H9 (cell line): ENCODE data around the gene LCE5A. TPM values are rescaled to one million over a fixed set of nuclear protein-coding genes. Genes with fewer than 3 reads are reported as not detected.

Experiments
- DNase-seq: peaks from one replicate; pipeline ENCODE4 v3.0.0-alpha.2; 2017
- H2AFZ ChIP-seq: one replicate; pipeline ENCODE4 v1.6.1; 2013; ENCODE audit warnings: mild to moderate bottlenecking, low read length, control low read depth, moderate library complexity
- H2AK5ac ChIP-seq: 2 replicates; pipeline ENCODE4 v1.6.1; 2013; ENCODE audit warnings: low read length, control low read depth, mixed read lengths; ENCODE audit not compliant: insufficient read length
- H2BK120ac ChIP-seq: one replicate; pipeline ENCODE4 v1.6.1; 2013; ENCODE audit warnings: low read depth, mild to moderate bottlenecking, low read length, control low read depth, inconsistent platforms; ENCODE audit not compliant: poor library complexity, severe bottlenecking
- H2BK12ac ChIP-seq: 2 replicates; pipeline ENCODE4 v1.6.1; 2013; ENCODE audit warnings: low read length, control low read depth, mixed read lengths, low read depth; ENCODE audit not compliant: insufficient read length
- H2BK15ac ChIP-seq: 2 replicates; pipeline ENCODE4 v1.6.1; 2013; ENCODE audit warnings: low read depth, low read length, control low read depth
- H2BK20ac ChIP-seq: one replicate; pipeline ENCODE4 v1.6.1; 2013; ENCODE audit warnings: low read depth, mild to moderate bottlenecking, low read length, control low read depth, inconsistent platforms; ENCODE audit not compliant: poor library complexity, severe bottlenecking
- H2BK5ac ChIP-seq: 2 replicates; pipeline ENCODE4 v1.6.1; 2013; ENCODE audit warnings: low read length, control low read depth, mixed read lengths; ENCODE audit not compliant: insufficient read length
- H3K14ac ChIP-seq: 2 replicates; pipeline ENCODE4 v1.6.1; 2013; ENCODE audit warnings: low read length, control low read depth; ENCODE audit not compliant: insufficient read depth
- H3K18ac ChIP-seq: 2 replicates; pipeline ENCODE4 v1.6.1; 2013; ENCODE audit warnings: low read depth, mild to moderate bottlenecking, mixed read lengths, low read length, control low read depth; ENCODE audit not compliant: insufficient read length
- H3K23ac ChIP-seq: 2 replicates; pipeline ENCODE4 v1.6.1; 2013; ENCODE audit warnings: low read length, control low read depth, mixed read lengths, low read depth; ENCODE audit not compliant: insufficient read length
- H3K23me2 ChIP-seq: 2 replicates; pipeline ENCODE4 v1.6.1; 2013; ENCODE audit warnings: low read depth, mild to moderate bottlenecking, mixed read lengths, low read length, control low read depth; ENCODE audit not compliant: insufficient read length, poor library complexity, severe bottlenecking
- H3K27ac ChIP-seq: 2 replicates; pipeline ENCODE4 v1.5.1; 2013; ENCODE audit warnings: low read length, control low read depth, mixed read lengths, low read depth; ENCODE audit not compliant: insufficient read length
- H3K27me3 ChIP-seq: 2 replicates; pipeline ENCODE4 v1.6.1; 2013; ENCODE audit warnings: low read length, control low read depth, inconsistent platforms; ENCODE audit not compliant: insufficient read depth
- H3K4ac ChIP-seq: 2 replicates; pipeline ENCODE4 v1.6.1; 2013; ENCODE audit warnings: low read depth, mild to moderate bottlenecking, control low read depth, inconsistent platforms, low read length, moderate library complexity
- H3K4me1 ChIP-seq: 2 replicates; pipeline ENCODE4 v1.6.1; 2013; ENCODE audit warnings: low read length, control low read depth, inconsistent platforms; ENCODE audit not compliant: insufficient read depth
- H3K4me2 ChIP-seq: 2 replicates; pipeline ENCODE4 v1.6.1; 2013; ENCODE audit warnings: low read length, control low read depth, mixed read lengths; ENCODE audit not compliant: insufficient read length, insufficient read depth
- H3K56ac ChIP-seq: 2 replicates; pipeline ENCODE4 v1.6.1; 2013; ENCODE audit warnings: low read depth, mild to moderate bottlenecking, mixed read lengths, low read length, control low read depth; ENCODE audit not compliant: insufficient read length
- H3K79me1 ChIP-seq: 2 replicates; pipeline ENCODE4 v1.6.1; 2013; ENCODE audit warnings: low read depth, mild to moderate bottlenecking, moderate library complexity, low read length, control low read depth, inconsistent platforms; ENCODE audit not compliant: insufficient read depth, poor library complexity, severe bottlenecking
- H3K79me2 ChIP-seq: 2 replicates; pipeline ENCODE4 v1.6.1; 2013; ENCODE audit warnings: low read length, control low read depth, inconsistent platforms; ENCODE audit not compliant: insufficient read depth
- H3K9ac ChIP-seq: 2 replicates; pipeline ENCODE4 v1.6.1; 2013; ENCODE audit warnings: low read length, control low read depth, mixed read lengths; ENCODE audit not compliant: insufficient read length; ENCODE audit errors: extremely low read depth
- H3K9me3 ChIP-seq: one replicate; pipeline ENCODE4 v1.6.1; 2013; ENCODE audit warnings: low read depth, low read length, inconsistent platforms; ENCODE audit not compliant: control insufficient read depth
- H3T11ph ChIP-seq: one replicate; pipeline ENCODE4 v1.6.1; 2013; ENCODE audit warnings: mild to moderate bottlenecking, low read length, control low read depth, inconsistent platforms
- H4K20me1 ChIP-seq: one replicate; pipeline ENCODE4 v1.6.1; 2013; ENCODE audit not compliant: control insufficient read depth, insufficient read length, insufficient read depth
- H4K5ac ChIP-seq: 2 replicates; pipeline ENCODE4 v1.6.1; 2013; ENCODE audit warnings: low read depth, mild to moderate bottlenecking, mixed read lengths, low read length, control low read depth; ENCODE audit not compliant: insufficient read length
- H4K8ac ChIP-seq: replicated peaks from 2 replicates; pipeline ENCODE4 v1.6.1; 2013; ENCODE audit warnings: low read length, control low read depth, mixed read lengths, low read depth; ENCODE audit not compliant: insufficient read length
- H4K91ac ChIP-seq: 2 replicates; pipeline ENCODE4 v1.6.1; 2013; ENCODE audit warnings: low read depth, mild to moderate bottlenecking, moderate library complexity, mixed read lengths, low read length, control low read depth; ENCODE audit not compliant: insufficient read length
- H3K27ac Mint-ChIP-seq, 3 experiments: 2 replicates in 2 of 3; 3 replicates in 1 of 3; pipeline ENCODE4 v1.8.0; 2020 to 2021; ENCODE audit warnings: mixed read lengths in 3 of 3, mild to moderate bottlenecking in 1 of 3, moderate library complexity in 1 of 3
- H3K27me3 Mint-ChIP-seq: 2 replicates; pipeline ENCODE4 v1.8.0; 2021; ENCODE audit warnings: low read depth, mild to moderate bottlenecking, moderate library complexity, mixed read lengths
- H3K36me3 Mint-ChIP-seq, 3 experiments: 2 replicates in 2 of 3; 3 replicates in 1 of 3; pipeline ENCODE4 v1.8.0; 2020 to 2021; ENCODE audit warnings: low read depth in 3 of 3, mixed read lengths in 3 of 3; ENCODE audit not compliant: insufficient read depth in 1 of 3
- H3K4me1 Mint-ChIP-seq, 2 experiments: 2 replicates each; pipeline ENCODE4 v1.8.0; 2020; ENCODE audit warnings: mixed read lengths in 2 of 2
- H3K4me3 Mint-ChIP-seq, 2 experiments: 2 replicates in 1 of 2; 3 replicates in 1 of 2; pipeline ENCODE4 v1.8.0; 2020 to 2021; ENCODE audit warnings: mild to moderate bottlenecking in 2 of 2, mixed read lengths in 2 of 2, moderate library complexity in 1 of 2
- H3K9me3 Mint-ChIP-seq, 2 experiments: 2 replicates in 1 of 2; 3 replicates in 1 of 2; pipeline ENCODE4 v1.8.0; 2020; ENCODE audit warnings: mild to moderate bottlenecking in 2 of 2, mixed read lengths in 2 of 2, moderate library complexity in 1 of 2
- WGBS: extraction: QIAGEN DNeasy Blood & Tissue Kit; methylation state at CpG from one replicate; pipeline ENCODE4 v1.1.7; 2013; ENCODE audit warnings: missing lambda C conversion rate, low lambda C conversion rate, mixed read lengths; ENCODE audit not compliant: insufficient read length; ENCODE audit errors: extremely low coverage; 5-methylcytosine and 5-hydroxymethylcytosine counted together
- total RNA-seq: library from RNA; stranded (reverse); gene quantifications from 2 replicates; pipeline ENCODE4 v1.2.1, GENCODE V29; 2021
- TF ChIP-seq, protein P1 (sequence below): fragments of 200-600 bp; sonication (generic); conservative IDR thresholded peaks from 3 replicates; pipeline ENCODE4 v1.8.0; 2021; ENCODE audit warnings: antibody characterized with exemption, mild to moderate bottlenecking

The LCE5A gene
- total RNA-seq, 1 experiment from 2014 or later = not detected

DNA sequence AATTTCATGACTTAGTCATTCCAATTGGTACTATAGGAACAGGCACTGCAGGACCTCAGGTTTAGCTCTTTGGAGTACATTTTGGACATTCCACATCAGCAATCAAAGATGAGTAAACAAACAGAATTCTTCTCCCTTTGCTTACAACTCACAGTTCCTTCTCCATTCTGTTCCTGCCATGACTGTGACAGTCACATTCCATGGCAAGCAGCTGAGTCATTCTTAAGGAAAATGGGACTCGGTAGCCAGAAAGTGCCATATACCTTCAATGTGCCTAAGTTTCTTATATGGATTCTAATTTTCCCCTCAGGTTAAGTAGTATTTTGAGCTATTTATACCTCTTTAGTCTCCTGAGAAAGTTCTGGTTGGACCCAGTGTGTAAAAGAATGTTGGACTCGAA, 29.3 kb downstream of the LCE5A start:
- H3K27ac Mint-ChIP-seq = no peak overlapping the region
- no peaks in the 10 kb centered on the region for H3K27me3 ChIP-seq
- no peak overlapping the region for H3T11ph ChIP-seq

More for the DNA sequence above, 29.3 kb downstream of the LCE5A start:
- Histone ChIP-seq H3K4me1 (no peaks in the 10 kb centered on the region), H3K56ac (no peak overlapping the region), H3K79me2 (no peaks in the 10 kb centered on the region), H2BK5ac (no peak overlapping the region), H3K14ac (no peak overlapping the region), H2BK120ac (no peak overlapping the region), H2BK20ac (no peak overlapping the region), H3K27ac (no peak overlapping the region), H3K4me2 (no peak overlapping the region), H3K4ac (no peak overlapping the region), H4K20me1 (no peaks in the 10 kb centered on the region), H3K9ac (no peak overlapping the region), H3K23ac (no peak overlapping the region), H2AK5ac (no peak overlapping the region), H2AFZ (no peak overlapping the region), H3K18ac (no peak overlapping the region), H3K9me3 (peaks cover 98% of the 10 kb centered on the region), H4K8ac (no peak overlapping the region), H2BK12ac (no peak overlapping the region), H3K23me2 (no peaks in the 10 kb centered on the region), H3K79me1 (no peaks in the 10 kb centered on the region), H2BK15ac (no peak overlapping the region), H4K91ac (no peak overlapping the region), H4K5ac (no peak overlapping the region)
- H3K4me3 Mint-ChIP-seq = no peak overlapping the region
- TF ChIP-seq, protein P1, sequence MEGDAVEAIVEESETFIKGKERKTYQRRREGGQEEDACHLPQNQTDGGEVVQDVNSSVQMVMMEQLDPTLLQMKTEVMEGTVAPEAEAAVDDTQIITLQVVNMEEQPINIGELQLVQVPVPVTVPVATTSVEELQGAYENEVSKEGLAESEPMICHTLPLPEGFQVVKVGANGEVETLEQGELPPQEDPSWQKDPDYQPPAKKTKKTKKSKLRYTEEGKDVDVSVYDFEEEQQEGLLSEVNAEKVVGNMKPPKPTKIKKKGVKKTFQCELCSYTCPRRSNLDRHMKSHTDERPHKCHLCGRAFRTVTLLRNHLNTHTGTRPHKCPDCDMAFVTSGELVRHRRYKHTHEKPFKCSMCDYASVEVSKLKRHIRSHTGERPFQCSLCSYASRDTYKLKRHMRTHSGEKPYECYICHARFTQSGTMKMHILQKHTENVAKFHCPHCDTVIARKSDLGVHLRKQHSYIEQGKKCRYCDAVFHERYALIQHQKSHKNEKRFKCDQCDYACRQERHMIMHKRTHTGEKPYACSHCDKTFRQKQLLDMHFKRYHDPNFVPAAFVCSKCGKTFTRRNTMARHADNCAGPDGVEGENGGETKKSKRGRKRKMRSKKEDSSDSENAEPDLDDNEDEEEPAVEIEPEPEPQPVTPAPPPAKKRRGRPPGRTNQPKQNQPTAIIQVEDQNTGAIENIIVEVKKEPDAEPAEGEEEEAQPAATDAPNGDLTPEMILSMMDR = no peak
- peaks cover 99 to 100% of the 10 kb centered on the region in 2 experiments for H3K9me3 Mint-ChIP-seq
- H3K27me3 Mint-ChIP-seq = peaks cover 1% of the 10 kb centered on the region; the same call in 1 of the 2 replicates
- DNase-seq = no peak
- H3K4me1 Mint-ChIP-seq = no peaks in the 10 kb centered on the region
- H3K36me3 Mint-ChIP-seq = peaks cover 8 to 46% (median 17%) of the 10 kb centered on the region in 3 experiments; a peak in 6 of 7 replicates
- WGBS = no CpG with 5 or more reads among the region's 2 CpGs
